ENCODE data around the gene TSC2. TPM values are rescaled to one million over a fixed set of nuclear protein-coding genes. Genes with fewer than 3 reads are reported as not detected.

Gene TSC2
- total and polyA plus RNA-seq, 12 donors, result 18.6 to 333 (median 92.6) TPM

DNA sequence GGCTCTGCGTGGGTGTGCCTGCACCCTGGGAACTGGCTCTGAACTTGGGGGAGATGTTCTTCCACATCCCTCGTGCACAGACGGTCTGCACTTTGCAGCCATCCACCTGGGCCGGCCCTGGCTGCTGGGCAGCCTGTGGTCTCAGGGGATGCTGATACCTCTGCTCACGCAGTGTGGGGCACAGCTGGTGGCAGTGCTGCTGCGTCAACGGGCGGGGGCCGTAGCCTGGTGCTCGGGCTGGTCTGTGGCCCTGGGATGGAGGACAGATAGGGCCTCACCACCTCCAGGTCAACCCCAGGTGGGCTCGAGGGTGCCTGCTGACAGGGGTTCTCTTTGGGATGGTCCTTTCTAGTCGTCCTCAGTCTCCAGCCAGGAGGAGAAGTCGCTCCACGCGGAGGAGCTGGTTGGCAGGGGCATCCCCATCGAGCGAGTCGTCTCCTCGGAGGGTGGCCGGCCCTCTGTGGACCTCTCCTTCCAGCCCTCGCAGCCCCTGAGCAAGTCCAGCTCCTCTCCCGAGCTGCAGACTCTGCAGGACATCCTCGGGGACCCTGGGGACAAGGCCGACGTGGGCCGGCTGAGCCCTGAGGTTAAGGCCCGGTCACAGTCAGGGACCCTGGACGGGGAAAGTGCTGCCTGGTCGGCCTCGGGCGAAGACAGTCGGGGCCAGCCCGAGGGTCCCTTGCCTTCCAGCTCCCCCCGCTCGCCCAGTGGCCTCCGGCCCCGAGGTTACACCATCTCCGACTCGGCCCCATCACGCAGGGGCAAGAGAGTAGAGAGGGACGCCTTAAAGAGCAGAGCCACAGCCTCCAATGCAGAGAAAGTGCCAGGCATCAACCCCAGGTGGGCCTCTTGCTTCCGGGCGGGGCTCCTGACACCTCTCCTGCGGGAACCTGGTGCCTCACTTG, 36.3 kb downstream of the TSC2 start:
- DNase-seq, result no peak
- no peaks in the 10 kb centered on the region for H3K9me3 ChIP-seq (replicated peaks in 1 of 3)
- TF ChIP-seq, protein P1, sequence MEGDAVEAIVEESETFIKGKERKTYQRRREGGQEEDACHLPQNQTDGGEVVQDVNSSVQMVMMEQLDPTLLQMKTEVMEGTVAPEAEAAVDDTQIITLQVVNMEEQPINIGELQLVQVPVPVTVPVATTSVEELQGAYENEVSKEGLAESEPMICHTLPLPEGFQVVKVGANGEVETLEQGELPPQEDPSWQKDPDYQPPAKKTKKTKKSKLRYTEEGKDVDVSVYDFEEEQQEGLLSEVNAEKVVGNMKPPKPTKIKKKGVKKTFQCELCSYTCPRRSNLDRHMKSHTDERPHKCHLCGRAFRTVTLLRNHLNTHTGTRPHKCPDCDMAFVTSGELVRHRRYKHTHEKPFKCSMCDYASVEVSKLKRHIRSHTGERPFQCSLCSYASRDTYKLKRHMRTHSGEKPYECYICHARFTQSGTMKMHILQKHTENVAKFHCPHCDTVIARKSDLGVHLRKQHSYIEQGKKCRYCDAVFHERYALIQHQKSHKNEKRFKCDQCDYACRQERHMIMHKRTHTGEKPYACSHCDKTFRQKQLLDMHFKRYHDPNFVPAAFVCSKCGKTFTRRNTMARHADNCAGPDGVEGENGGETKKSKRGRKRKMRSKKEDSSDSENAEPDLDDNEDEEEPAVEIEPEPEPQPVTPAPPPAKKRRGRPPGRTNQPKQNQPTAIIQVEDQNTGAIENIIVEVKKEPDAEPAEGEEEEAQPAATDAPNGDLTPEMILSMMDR (IDR thresholded peaks at IDR 0.05), result no peak
- TF ChIP-seq POLR2A (IDR thresholded peaks at IDR 0.05), result no peak
- H3K36me3 ChIP-seq (replicated peaks in 1 of 2), result peaks cover 0 to 89% of the 10 kb centered on the region in 2 donors
- H3K4me3 ChIP-seq, result no peak overlapping the region
- intact Hi-C loops (cut with DNase I), result loop anchor here in 1 of 2 donors (5.0 kb wide), 1 partner anchor 62 kb away; no protein-coding TSS in a partner anchor
- peaks cover 0 to 19% of the 10 kb centered on the region in 2 donors for H3K4me1 ChIP-seq (replicated peaks in 1 of 2)
- H3K27ac ChIP-seq, result peak overlapping the region in 1 of 5 donors; percentile 81
- H3K27me3 ChIP-seq, result no peaks in the 10 kb centered on the region
- 87 to 97% (median 93%) methylated on average over 6 to 44 of the region's 44 CpGs for WGBS, 4 donors

- peak overlapping the region in 1 of 5 donors; percentile 44 for H3K27ac ChIP-seq
- peaks cover 0 to 89% of the 10 kb centered on the region in 2 donors for H3K36me3 ChIP-seq (replicated peaks in 1 of 2)
- intact Hi-C loops (cut with DNase I), result loop anchor here in 1 of 2 donors (5.0 kb wide), 1 partner anchor 63 kb away; no protein-coding TSS in a partner anchor
- peaks cover 0 to 19% of the 10 kb centered on the region in 2 donors for H3K4me1 ChIP-seq (replicated peaks in 1 of 2)
- no peaks in the 10 kb centered on the region for H3K9me3 ChIP-seq (replicated peaks in 1 of 3)
- no peaks in the 10 kb centered on the region for H3K27me3 ChIP-seq
- DNase-seq, result no peak
- no peak overlapping the region for H3K4me3 ChIP-seq
- WGBS, 4 donors, result 88 to 96% (median 92%) methylated on average over 12 to 29 of the region's 29 CpGs
- no peak for TF ChIP-seq POLR2A (IDR thresholded peaks at IDR 0.05)
These were observed 37.3 kb downstream of the TSC2 start for GRCh38 chr16:2084895-2085625.

GRCh38 chr16:2085669-2086068, 37.9 kb downstream of the TSC2 start:
- no peak overlapping the region for H3K4me3 ChIP-seq
- H3K27ac ChIP-seq, result peak overlapping the region in 1 of 5 donors; percentile 44
- TF ChIP-seq POLR2A (IDR thresholded peaks at IDR 0.05), result no peak
- TF ChIP-seq, protein P1 (IDR thresholded peaks at IDR 0.05), result no peak
- DNase-seq, result no peak
- no peaks in the 10 kb centered on the region for H3K9me3 ChIP-seq (replicated peaks in 1 of 3)
- H3K4me1 ChIP-seq (replicated peaks in 1 of 2), result peaks cover 0 to 23% of the 10 kb centered on the region in 2 donors
- peaks cover 0 to 91% of the 10 kb centered on the region in 2 donors for H3K36me3 ChIP-seq (replicated peaks in 1 of 2)
- H3K27me3 ChIP-seq, result no peaks in the 10 kb centered on the region
- intact Hi-C loops (cut with DNase I), result no loop called here
- 79 to 81% (median 81%) methylated on average over 6 to 14 of the region's 14 CpGs; no CpG with 5 or more reads in 1 of the 4 donors for WGBS, 4 donors

DNA sequence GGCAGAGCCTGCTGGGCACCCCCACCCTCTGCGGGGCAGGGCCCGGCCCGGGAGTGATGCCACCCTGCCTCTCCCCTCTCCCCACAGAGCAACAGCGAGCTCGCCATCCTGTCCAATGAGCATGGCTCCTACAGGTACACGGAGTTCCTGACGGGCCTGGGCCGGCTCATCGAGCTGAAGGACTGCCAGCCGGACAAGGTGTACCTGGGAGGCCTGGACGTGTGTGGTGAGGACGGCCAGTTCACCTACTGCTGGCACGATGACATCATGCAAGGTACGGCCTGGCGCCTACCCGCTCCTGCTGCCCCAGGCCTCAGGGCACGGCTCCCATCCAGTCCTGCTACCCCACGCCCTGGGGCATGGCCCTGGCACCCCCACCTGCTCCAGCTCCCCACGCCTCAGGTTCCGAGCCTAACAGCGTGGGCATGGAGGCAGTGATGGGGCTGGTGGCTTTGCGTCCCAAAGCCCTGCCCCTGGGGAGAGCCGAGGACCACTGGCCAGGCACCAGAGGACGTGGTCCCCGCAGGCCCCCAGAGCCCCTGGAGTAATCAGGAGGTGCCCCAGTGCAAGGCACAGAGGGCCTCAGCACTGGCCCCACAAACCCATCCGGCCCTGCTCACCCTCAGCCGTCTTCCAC, 38.4 kb downstream of the TSC2 start:
- no peak overlapping the region for H3K4me3 ChIP-seq
- no peak for TF ChIP-seq POLR2A (IDR thresholded peaks at IDR 0.05)
- TF ChIP-seq, protein P1 (IDR thresholded peaks at IDR 0.05), result no peak
- DNase-seq, result peak in 1 of 7 donors; percentile 84
- peaks cover 0 to 25% of the 10 kb centered on the region in 2 donors for H3K4me1 ChIP-seq (replicated peaks in 1 of 2)
- 86 to 95% (median 90%) methylated on average over 4 to 27 of the region's 27 CpGs for WGBS, 4 donors
- peak overlapping the region in 1 of 5 donors; percentile 44 for H3K27ac ChIP-seq
- no peaks in the 10 kb centered on the region for H3K9me3 ChIP-seq (replicated peaks in 1 of 3)
- H3K36me3 ChIP-seq (replicated peaks in 1 of 2), result peaks cover 0 to 86% of the 10 kb centered on the region in 2 donors
- H3K27me3 ChIP-seq, result no peaks in the 10 kb centered on the region
- intact Hi-C loops (cut with DNase I), result no loop called here
